Lung (tissue), 12 donors: ENCODE results near the gene BPNT1. TPM values are rescaled to one million over a fixed set of nuclear protein-coding genes. Genes with fewer than 3 reads are reported as not detected.
"Not testable (repeated sequence)": the region's sequence is repeated elsewhere in the genome, so short reads cannot be mapped to it uniquely, and the experiment has no call there.

ENCODE experiments used
- ATAC-seq: fragments of 200-7000 bp; cut with Tn5 transposase; one replicate; pipeline ENCODE4 v1.9.1; 2020; ENCODE audit warnings: moderate number of reproducible peaks; ENCODE audit not compliant: insufficient read depth, low FRiP score
- DNase-seq, 3 donors: peaks; one replicate each; pipeline ENCODE4 v3.0.0-alpha.2; 2013 to 2017
- H3K27ac ChIP-seq, 2 donors: one replicate each; pipeline ENCODE4 v1.5.1; 2013; ENCODE audit warnings: mild to moderate bottlenecking in 2 of 2, moderate library complexity in 2 of 2, control low read depth in 1 of 2, inconsistent platforms in 1 of 2, low read depth in 1 of 2, low read length in 1 of 2
- H3K27me3 ChIP-seq, 3 donors: one replicate each; pipeline ENCODE4 v1.5.1; 2013; ENCODE audit warnings: low read length in 2 of 3; ENCODE audit not compliant: control insufficient read depth in 3 of 3, insufficient read depth in 3 of 3
- H3K36me3 ChIP-seq, 4 donors: one replicate each; pipeline ENCODE4 v1.5.1; 2013; ENCODE audit warnings: low read length in 4 of 4, mild to moderate bottlenecking in 1 of 4, moderate library complexity in 1 of 4; ENCODE audit not compliant: control insufficient read depth in 4 of 4, insufficient read depth in 4 of 4
- H3K4me1 ChIP-seq, 5 donors: one replicate each; pipeline ENCODE4 v1.5.1; 2013; ENCODE audit warnings: low read length in 5 of 5, mild to moderate bottlenecking in 2 of 5, moderate library complexity in 1 of 5; ENCODE audit not compliant: control insufficient read depth in 5 of 5, insufficient read depth in 5 of 5
- H3K4me3 ChIP-seq: one replicate; pipeline ENCODE4 v1.5.1; 2013; ENCODE audit warnings: mild to moderate bottlenecking, control low read depth, moderate library complexity
- H3K9ac ChIP-seq, 2 donors: one replicate each; pipeline ENCODE4 v1.5.1; 2013; ENCODE audit warnings: low read length in 2 of 2, control low read depth in 1 of 2; ENCODE audit not compliant: insufficient read depth in 1 of 2
- H3K9me3 ChIP-seq, 4 donors: one replicate each; pipeline ENCODE4 v1.5.1; 2013; ENCODE audit warnings: low read length in 3 of 4, mild to moderate bottlenecking in 1 of 4, moderate library complexity in 1 of 4; ENCODE audit not compliant: control insufficient read depth in 4 of 4, insufficient read depth in 3 of 4
- CTCF ChIP-seq: IDR thresholded peaks from 2 replicates; pipeline ENCODE4 v1.5.1; 2012; ENCODE audit warnings: mild to moderate bottlenecking; ENCODE audit errors: control extremely low read depth, extremely low read depth
- WGBS, 2 donors: extraction: QIAGEN DNeasy Blood & Tissue Kit; methylation state at CpG; one replicate each; pipeline ENCODE4 v1.1.7; 2013; 5-methylcytosine and 5-hydroxymethylcytosine counted together
- polyA plus RNA-seq, 2 donors: library from polyadenylated mRNA; stranded (reverse); fragments of 200-250 nt; gene quantifications; one replicate each; pipeline ENCODE4 v1.2.1, GENCODE V29; 2013
- total RNA-seq, 2 donors: library from RNA; depleted of rRNA in 1 of 2; stranded (reverse); fragments of >200 nt in 1 of 2; gene quantifications; one replicate each; pipeline ENCODE4 v1.2.1, GENCODE V29; 2014 to 2021
- donor health status: control.
- donor health status: control.
- donor health status: Bipolar disorder and iron deficiency.
- donor health status: healthy.
- donor health status: DM: yes; HTN: yes; CAD: no.

The BPNT1 gene
- total and polyA plus RNA-seq, 4 donors: 15.9 to 28.1 (median 22.0) TPM

- no peak overlapping the region for H3K4me3 ChIP-seq
- H3K27ac ChIP-seq: no peak overlapping the region
- ATAC-seq: no peak
- no peaks in the 10 kb centered on the region for H3K9me3 ChIP-seq
- H3K9ac ChIP-seq: no peak overlapping the region
- no peak for TF ChIP-seq CTCF
- DNase-seq: no peak
- H3K36me3 ChIP-seq: peaks cover 0 to 15% (median 7%) of the 10 kb centered on the region in 4 donors
- H3K27me3 ChIP-seq: no peaks in the 10 kb centered on the region
- 89 to 90% methylated on average over 4 of the region's 4 CpGs for WGBS, 2 donors
- H3K4me1 ChIP-seq: peaks cover 0 to 3% (median 0%) of the 10 kb centered on the region in 5 donors
Measured at GRCh38 chr1:220038640-220039039, 50.9 kb downstream of the BPNT1 start.

- not testable (repeated sequence) for DNase-seq, H3K4me1 ChIP-seq, H3K9me3 ChIP-seq, ATAC-seq, H3K9ac ChIP-seq, H3K4me3 ChIP-seq, H3K27ac ChIP-seq, H3K27me3 ChIP-seq
- 90 to 93% methylated on average over 3 of the region's 3 CpGs for WGBS, 2 donors
- peaks cover 0 to 18% (median 8%) of the 10 kb centered on the region in 4 donors for H3K36me3 ChIP-seq
Measured at GRCh38 chr1:220037810-220038209, 51.8 kb downstream of the BPNT1 start.

GRCh38 chr1:220032911-220033310, 56.7 kb downstream of the BPNT1 start:
- ATAC-seq (no peak), DNase-seq (no peak)
- 61 to 84% methylated on average over 2 to 3 of the region's 3 CpGs for WGBS, 2 donors
- H3K4me3 ChIP-seq: no peak overlapping the region
- no peaks in the 10 kb centered on the region for H3K4me1 ChIP-seq
- no peaks in the 10 kb centered on the region for H3K9me3 ChIP-seq
- TF ChIP-seq CTCF: no peak
- H3K27me3 ChIP-seq: no peaks in the 10 kb centered on the region
- peaks cover 7 to 19% (median 13%) of the 10 kb centered on the region in 4 donors for H3K36me3 ChIP-seq
- no peak overlapping the region for H3K9ac ChIP-seq
- H3K27ac ChIP-seq: no peak overlapping the region

GRCh38 chr1:220031287-220031686, 58.3 kb downstream of the BPNT1 start:
- peaks cover 7 to 19% (median 15%) of the 10 kb centered on the region in 4 donors for H3K36me3 ChIP-seq
- no peak for DNase-seq

More at GRCh38 chr1:220031287-220031686, 58.3 kb downstream of the BPNT1 start:
- Histone ChIP-seq H3K27ac (no peak overlapping the region), H3K27me3 (no peaks in the 10 kb centered on the region), H3K9me3 (no peaks in the 10 kb centered on the region), H3K4me3 (no peak overlapping the region), H3K9ac (no peak overlapping the region), H3K4me1 (no peaks in the 10 kb centered on the region)
- 87 to 91% methylated on average over 2 of the region's 2 CpGs for WGBS, 2 donors
- no peak for TF ChIP-seq CTCF
- ATAC-seq: no peak
